ENCODE data around the gene PGBD5. TPM values are rescaled to one million over a fixed set of nuclear protein-coding genes. Genes with fewer than 3 reads are reported as not detected.

The PGBD5 gene
- total and polyA plus RNA-seq, 2 of the 13 experiments (the other 11 are each of a cell fraction or from before 2014, with no cell fraction given): 0.04 to 0.13 TPM

GRCh38 chr1:230426246-230427093, at the start of gene PGBD5 (continued):
- TF ChIP-seq ZNF296 (CRISPR knock-in tag; conservative IDR thresholded peaks at IDR 0.05) (no peak; the same call in 1 of the 2 replicates), KLF16 (CRISPR knock-in tag; IDR thresholded peaks at IDR 0.05) (peak in 1 of 2 experiments; percentile 94; a peak in 2 of 4 replicates), DMTF1 (CRISPR knock-in tag; IDR thresholded peaks at IDR 0.05) (no peak), TCF7L2 (IDR thresholded peaks at IDR 0.05; ENCODE audit: low read depth, low read length) (no peak), PRDM4 (CRISPR knock-in tag; IDR thresholded peaks at IDR 0.05; ENCODE audit: borderline replicate concordance) (0 out of 2 replicates have a peak, but pooled peaks have one; percentile 72), ZNF468 (CRISPR knock-in tag; IDR thresholded peaks at IDR 0.05) (0 out of 2 replicates have a peak, but pooled peaks have one; percentile 50), IRX3 (CRISPR knock-in tag; IDR thresholded peaks at IDR 0.05; ENCODE audit: borderline replicate concordance, low read depth) (peak; percentile 90; the same call in 1 of the 2 replicates), SALL2 (CRISPR knock-in tag; IDR thresholded peaks at IDR 0.05) (peak; percentile 92), SALL1 (CRISPR knock-in tag; IDR thresholded peaks at IDR 0.05) (peak; percentile 93), RAD21 (CRISPR knock-in tag; IDR thresholded peaks at IDR 0.05) (no peak), ZNF496 (CRISPR knock-in tag; IDR thresholded peaks at IDR 0.05; ENCODE audit: insufficient replicate concordance) (no peak), BCL6 (CRISPR knock-in tag; IDR thresholded peaks at IDR 0.05) (peak; percentile 79), PRMT3 (CRISPR knock-in tag; IDR thresholded peaks at IDR 0.05; ENCODE audit: borderline replicate concordance, low read depth) (peak; percentile 73; the same call in 1 of the 2 replicates), ZNF891 (CRISPR knock-in tag; IDR thresholded peaks at IDR 0.05) (peak; percentile 85), TEAD3 (CRISPR knock-in tag; optimal IDR thresholded peaks at IDR 0.05; ENCODE audit: borderline replicate concordance) (peak; percentile 62), NFKB2 (CRISPR knock-in tag; IDR thresholded peaks at IDR 0.05; ENCODE audit: borderline replicate concordance) (peak; percentile 96), ZNF546 (CRISPR knock-in tag; conservative IDR thresholded peaks at IDR 0.05) (0 out of 2 replicates have a peak, but pooled peaks have one; percentile 71), HOXD1 (CRISPR knock-in tag; IDR thresholded peaks at IDR 0.05) (peak; percentile 86), ARID4A (CRISPR knock-in tag; IDR thresholded peaks at IDR 0.05; ENCODE audit: borderline replicate concordance) (peak; percentile 94)
